Right lung (tissue), 5 donors: ENCODE data around the gene GABRR3. TPM values are rescaled to one million over a fixed set of nuclear protein-coding genes. Genes with fewer than 3 reads are reported as not detected.
"Not testable (repeated sequence)": the region's sequence is repeated elsewhere in the genome, so short reads cannot be mapped to it uniquely, and the experiment has no call there.

Experiments
- DNase-seq, 2 donors: peaks; one replicate each; pipeline ENCODE4 v3.0.0-alpha.2; 2013
- polyA plus RNA-seq, 5 donors: library from polyadenylated mRNA; unstranded; fragments of 120-200 nt; gene quantifications; one replicate each; pipeline versions ENCODE4 v1.2.1 to v1.2.3, GENCODE V29; 2013; ENCODE audit warnings: inconsistent platforms in 1 of 5, low replicate concordance in 1 of 5; ENCODE audit not compliant: insufficient read length in 5 of 5, insufficient read depth in 1 of 5

Gene GABRR3
- polyA plus RNA-seq, 5 donors, result 0.04 TPM; not detected in 4

GRCh38 chr3:98022978-98023820 is 11.9 kb downstream of the GABRR3 start:
- peak; percentile 69 to 77 for DNase-seq

GRCh38 chr3:98021830-98022560 is 13.1 kb downstream of the GABRR3 start:
- no peak for DNase-seq

GRCh38 chr3:98020412-98020811 is 14.7 kb downstream of the GABRR3 start:
- no peak for DNase-seq

GRCh38 chr3:98018301-98018700 is 16.8 kb downstream of the GABRR3 start:
- no peak for DNase-seq

- DNase-seq, result no peak
These were observed 20.9 kb downstream of the GABRR3 start for GRCh38 chr3:98014268-98014585.

GRCh38 chr3:98013411-98014267 is 21.5 kb downstream of the GABRR3 start:
- DNase-seq, result peak; percentile 49 to 63

GRCh38 chr3:98012979-98013378 is 22.1 kb downstream of the GABRR3 start:
- peak; percentile 69 to 75 for DNase-seq

GRCh38 chr3:98010883-98011449 is 24.1 kb downstream of the GABRR3 start:
- not testable (repeated sequence) for DNase-seq

- DNase-seq, result no peak
These were observed 24.8 kb downstream of the GABRR3 start for GRCh38 chr3:98010194-98010882.

- DNase-seq, result no peak
These were observed 26.3 kb downstream of the GABRR3 start for GRCh38 chr3:98008855-98009254.

GRCh38 chr3:98005438-98005837 is 29.7 kb downstream of the GABRR3 start:
- DNase-seq, result no peak

GRCh38 chr3:98004721-98005120 is 30.4 kb downstream of the GABRR3 start:
- no peak for DNase-seq

- no peak for DNase-seq
These were observed 31.7 kb downstream of the GABRR3 start for GRCh38 chr3:98003306-98003969.

GRCh38 chr3:98002717-98003116 is 32.4 kb downstream of the GABRR3 start:
- DNase-seq, result no peak

- no peak for DNase-seq
These were observed 35.1 kb downstream of the GABRR3 start for GRCh38 chr3:97999994-98000393.

GRCh38 chr3:97999103-97999502 is 36.0 kb downstream of the GABRR3 start:
- DNase-seq, result no peak

GRCh38 chr3:97996988-97997387 is 38.1 kb downstream of the GABRR3 start:
- no peak for DNase-seq

GRCh38 chr3:97994328-97994945 is 40.7 kb downstream of the GABRR3 start:
- DNase-seq, result no peak

GRCh38 chr3:97993526-97993925 is 41.6 kb downstream of the GABRR3 start:
- no peak for DNase-seq

- no peak for DNase-seq
These were observed 42.5 kb downstream of the GABRR3 start for GRCh38 chr3:97992547-97993173.
